ENCODE data around the gene MED13L.

The MED13L gene

DNA sequence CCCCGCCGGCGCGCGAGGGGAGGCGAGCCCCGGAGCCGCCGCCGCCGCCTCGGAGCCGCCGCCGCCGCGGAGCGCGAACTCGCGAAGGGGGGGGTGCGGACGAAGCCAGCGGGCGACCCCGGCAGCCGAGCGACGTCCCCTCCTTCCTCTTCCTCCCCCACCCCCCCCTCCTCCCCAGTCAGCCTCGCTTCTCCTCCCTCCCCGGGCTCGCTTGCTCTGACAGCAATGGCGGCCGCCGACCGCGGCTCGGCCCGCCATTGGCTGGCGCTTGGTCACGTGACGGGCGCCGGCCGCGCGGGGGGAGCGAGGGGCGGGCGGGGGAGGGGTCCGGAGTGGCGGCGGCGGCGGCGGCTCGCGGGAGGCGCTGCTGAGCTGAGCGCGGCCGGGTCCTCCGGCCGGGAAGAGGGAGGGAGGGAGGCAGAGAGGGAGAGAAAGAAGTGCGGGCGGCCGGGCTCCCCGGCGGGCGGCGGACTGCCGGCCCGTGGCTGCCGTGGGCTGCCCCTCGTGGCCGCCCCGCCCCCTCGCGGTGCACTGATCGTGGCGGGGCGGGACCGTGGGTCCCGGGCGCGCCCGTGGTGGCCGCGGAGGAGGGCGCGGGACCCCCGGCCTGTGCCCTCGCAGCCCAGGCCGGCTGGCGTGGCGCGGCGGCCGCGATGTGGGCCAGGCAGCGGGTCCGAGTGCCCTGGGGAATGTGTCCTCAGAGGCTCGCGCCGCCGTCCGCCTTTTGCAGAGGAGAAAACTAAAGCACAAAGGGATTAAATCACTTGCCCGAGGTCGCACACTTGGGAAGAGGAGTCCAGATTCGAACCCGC lies at the start of gene MED13L:
Gene MED13L, minus strand, starts transcription at position 227 of the 812 bp plus-strand sequence. CDS start 562 bp downstream, outside the sequence.
- DNase-seq (ENCODE audit: low read depth in 2 of 3, low spot score in 2 of 3): peak; percentile 60 to 84 (median 70)

GRCh38 chr12:116325336-116325664 lies 47.8 kb upstream of the MED13L start:
- DNase-seq (ENCODE audit: low read depth in 2 of 3, low spot score in 2 of 3): no peak

- no peak for DNase-seq (ENCODE audit: low read depth in 2 of 3, low spot score in 2 of 3)
Observed at GRCh38 chr12:116324654-116325335, 47.3 kb upstream of the MED13L start.

- no peak for DNase-seq (ENCODE audit: low read depth in 2 of 3, low spot score in 2 of 3)
Observed at GRCh38 chr12:116323406-116324386, 46.2 kb upstream of the MED13L start.

DNA sequence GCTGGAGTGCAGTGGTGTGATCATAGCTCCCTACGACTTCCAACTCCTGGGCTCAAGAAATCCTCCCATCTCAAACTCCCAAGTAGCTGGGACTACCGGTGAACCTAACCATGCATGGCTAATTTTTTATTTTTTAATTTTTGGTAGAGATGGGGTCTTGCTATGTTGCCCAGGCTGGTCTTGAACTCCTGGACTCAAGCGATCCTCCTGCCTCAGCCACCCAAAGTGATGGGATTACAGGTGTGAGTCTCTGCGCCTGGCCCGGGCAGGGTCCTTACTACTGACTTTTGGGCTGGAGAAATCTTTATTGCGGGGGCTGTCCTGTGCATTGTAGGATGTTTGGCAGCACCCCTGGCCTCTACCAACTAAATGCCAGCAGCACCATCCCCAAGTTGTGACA lies 44.4 kb upstream of the MED13L start:
- DNase-seq (ENCODE audit: low read depth in 2 of 3, low spot score in 2 of 3): no peak

- DNase-seq (ENCODE audit: low read depth in 2 of 3, low spot score in 2 of 3): no peak
Observed at GRCh38 chr12:116320791-116321217, 43.3 kb upstream of the MED13L start.

DNA sequence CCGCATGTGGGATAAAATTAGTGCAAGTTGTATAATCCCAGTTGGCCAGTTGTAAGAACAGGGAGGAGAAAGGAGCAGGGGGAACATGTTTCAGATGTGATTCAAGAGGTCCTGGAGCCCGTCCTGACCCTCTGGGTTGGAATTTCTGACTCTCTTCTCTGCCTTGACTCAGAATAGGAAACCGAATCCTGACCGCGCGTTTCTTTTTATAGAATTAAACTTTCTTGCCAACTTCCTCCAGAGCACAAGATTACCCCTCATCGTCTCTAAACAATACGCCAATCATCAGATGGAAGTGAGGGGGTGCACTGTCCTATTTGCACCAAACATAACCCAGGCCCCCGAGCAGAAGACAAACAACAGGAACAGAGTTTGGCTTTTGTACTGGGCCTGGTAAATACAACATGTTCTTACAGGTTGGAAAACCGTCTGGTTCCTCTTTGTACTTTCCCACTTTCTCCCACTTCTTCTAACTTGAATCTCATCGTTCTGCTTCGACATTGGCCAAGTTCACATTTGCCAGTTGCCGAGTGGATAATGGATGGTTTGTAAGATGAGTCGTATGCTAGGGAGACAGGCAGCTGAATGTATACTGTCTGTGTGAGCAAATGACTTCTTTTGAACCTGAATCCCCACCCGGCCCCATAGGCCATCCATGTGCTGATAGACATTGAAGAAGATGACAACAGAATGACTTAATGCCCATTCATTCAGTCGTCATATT lies 42.6 kb upstream of the MED13L start:
- peak in 2 of 3 experiments; percentile 6 to 9 for DNase-seq (ENCODE audit: low read depth in 2 of 3, low spot score in 2 of 3)

DNA sequence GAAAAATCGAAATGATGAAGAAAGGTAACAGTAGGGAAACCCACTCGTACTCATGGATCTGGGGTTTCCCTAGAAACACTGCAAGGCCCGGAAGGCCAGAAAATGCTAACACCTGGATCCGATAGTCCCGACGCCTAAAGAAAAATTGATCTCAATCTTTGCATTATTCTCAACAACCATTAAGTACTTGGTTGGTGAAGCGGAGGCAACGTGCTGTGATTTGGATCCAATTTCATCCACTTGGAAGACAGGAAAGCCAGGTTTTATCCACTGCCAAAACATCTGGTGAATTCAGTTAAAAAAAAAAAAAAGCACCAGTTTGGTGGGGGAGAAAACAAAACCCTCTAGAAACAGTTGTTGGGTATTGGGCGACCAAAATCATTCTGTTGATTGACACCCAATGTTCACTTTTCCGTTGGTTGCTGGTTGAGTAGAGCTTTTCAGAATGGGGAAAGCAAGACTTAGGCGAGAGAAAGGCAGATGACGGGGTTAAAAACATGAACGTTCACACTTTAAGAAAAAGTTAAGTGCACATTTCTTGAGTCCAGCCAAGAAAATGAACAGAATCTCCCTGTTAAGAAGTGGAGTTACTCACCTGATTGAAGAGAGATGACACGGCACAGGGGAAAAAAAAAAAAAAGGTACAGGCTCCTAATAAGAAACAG lies 41.9 kb upstream of the MED13L start:
- no peak for DNase-seq (ENCODE audit: low read depth in 2 of 3, low spot score in 2 of 3)

- DNase-seq (ENCODE audit: low read depth in 2 of 3, low spot score in 2 of 3): no peak
Observed at GRCh38 chr12:116318576-116319232, 41.2 kb upstream of the MED13L start.

- DNase-seq (ENCODE audit: low read depth in 2 of 3, low spot score in 2 of 3): no peak
Observed at GRCh38 chr12:116317986-116318575, 40.6 kb upstream of the MED13L start.

GRCh38 chr12:116317139-116317538 lies 39.6 kb upstream of the MED13L start:
- DNase-seq (ENCODE audit: low read depth in 2 of 3, low spot score in 2 of 3): no peak

DNA sequence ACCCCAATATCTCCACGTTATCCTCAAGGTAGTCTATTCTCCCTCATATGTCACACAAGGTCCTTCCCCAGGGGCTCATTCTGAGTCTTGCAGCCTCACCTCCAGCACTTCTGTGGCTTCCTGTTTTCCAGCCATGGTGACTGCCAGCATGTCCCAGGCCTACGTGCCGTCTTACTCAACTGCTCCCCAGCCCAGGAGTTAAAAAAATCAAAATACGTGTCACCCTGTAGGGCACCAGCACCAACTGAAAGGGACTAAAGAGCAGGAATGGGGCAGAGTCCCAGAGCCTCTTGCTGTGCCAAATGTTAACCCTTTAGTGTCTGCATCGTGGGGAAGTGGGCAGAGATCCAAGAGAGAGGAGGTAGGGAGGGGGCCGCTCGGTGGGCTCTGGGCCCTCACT lies 37.0 kb upstream of the MED13L start:
- no peak for DNase-seq (ENCODE audit: low read depth in 2 of 3, low spot score in 2 of 3)

GRCh38 chr12:116313194-116313927 lies 35.9 kb upstream of the MED13L start:
- no peak for DNase-seq (ENCODE audit: low read depth in 2 of 3, low spot score in 2 of 3)

DNA sequence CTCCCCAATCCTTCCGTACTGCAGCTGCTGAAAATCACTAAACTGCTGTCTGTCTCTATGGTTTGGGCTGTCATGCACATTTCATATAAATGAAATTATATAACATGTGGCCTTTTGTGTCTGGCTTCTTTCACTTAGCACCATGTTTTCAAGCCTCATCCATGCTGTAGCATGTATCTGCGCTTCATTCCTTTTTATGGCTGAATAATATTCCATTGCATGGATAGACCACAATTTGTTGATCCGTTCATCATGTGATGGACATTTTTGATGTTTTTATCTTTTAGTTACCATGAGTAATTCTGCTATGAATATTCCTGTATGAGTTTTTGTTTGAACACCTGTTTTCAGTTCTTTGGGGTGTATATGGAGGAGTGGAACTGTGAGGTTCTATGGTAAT lies 32.6 kb upstream of the MED13L start:
- no peak for DNase-seq (ENCODE audit: low read depth in 2 of 3, low spot score in 2 of 3)

DNA sequence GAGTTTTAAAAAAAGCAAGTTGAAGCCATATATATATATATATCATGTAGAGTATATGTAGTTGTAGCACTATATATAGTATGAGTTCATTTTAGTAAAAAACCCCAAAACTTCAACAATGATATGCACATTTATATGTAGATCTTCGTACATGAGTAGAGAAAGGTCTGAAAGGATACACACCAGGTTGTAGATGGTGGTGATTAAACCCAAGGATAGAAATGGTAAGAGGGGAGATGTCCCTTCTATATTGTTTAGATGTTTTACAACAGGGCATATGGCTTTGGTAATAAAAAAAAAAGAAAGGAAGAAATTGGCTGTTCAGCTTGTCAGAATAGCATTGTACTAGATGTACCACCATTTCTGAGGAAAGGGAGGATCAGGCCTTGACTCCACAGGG lies 31.9 kb upstream of the MED13L start:
- no peak for DNase-seq (ENCODE audit: low read depth in 2 of 3, low spot score in 2 of 3)

GRCh38 chr12:116308647-116309046 lies 31.2 kb upstream of the MED13L start:
- no peak for DNase-seq (ENCODE audit: low read depth in 2 of 3, low spot score in 2 of 3)

GRCh38 chr12:116306968-116307367 lies 29.5 kb upstream of the MED13L start:
- no peak for DNase-seq (ENCODE audit: low read depth in 2 of 3, low spot score in 2 of 3)

- DNase-seq (ENCODE audit: low read depth in 2 of 3, low spot score in 2 of 3): no peak
Observed at GRCh38 chr12:116306506-116306905, 29.0 kb upstream of the MED13L start.

GRCh38 chr12:116304621-116305020 lies 27.1 kb upstream of the MED13L start:
- DNase-seq (ENCODE audit: low read depth in 2 of 3, low spot score in 2 of 3): no peak
